Dendritic cell treated with granulocyte-macrophage colony-stimulating factor and Interleukin-4, amounts not matched to agents 40 ng/mL and 50 ng/mL, for 4 days (primary cell): ENCODE results near the gene UBL3.
A peak's percentile ranks its signal among the peaks of the same experiment; 100 is the strongest.

Experiments used
- H3K27ac Mint-ChIP-seq: one replicate; pipeline ENCODE4 v1.8.0; 2022; ENCODE audit warnings: mild to moderate bottlenecking, mixed read lengths
- H3K27me3 Mint-ChIP-seq: one replicate; pipeline ENCODE4 v1.8.0; 2022; ENCODE audit warnings: mild to moderate bottlenecking, mixed read lengths
- H3K36me3 Mint-ChIP-seq: one replicate; pipeline ENCODE4 v1.8.0; 2022; ENCODE audit warnings: low read depth, mixed read lengths
- H3K4me1 Mint-ChIP-seq: one replicate; pipeline ENCODE4 v1.8.0; 2022; ENCODE audit warnings: low read depth, mixed read lengths
- H3K4me3 Mint-ChIP-seq: one replicate; pipeline ENCODE4 v1.8.0; 2022; ENCODE audit warnings: mild to moderate bottlenecking, moderate library complexity, mixed read lengths
- H3K9me3 Mint-ChIP-seq: one replicate; pipeline ENCODE4 v1.8.0; 2022; ENCODE audit warnings: mixed read lengths
- intact Hi-C: fragments of 100-400 bp; cut with micrococcal nuclease; formaldehyde crosslinking; loops from one replicate; pipeline ENCODE4 v1.15.0; 2022

The UBL3 gene, protein sequence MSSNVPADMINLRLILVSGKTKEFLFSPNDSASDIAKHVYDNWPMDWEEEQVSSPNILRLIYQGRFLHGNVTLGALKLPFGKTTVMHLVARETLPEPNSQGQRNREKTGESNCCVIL

DNA sequence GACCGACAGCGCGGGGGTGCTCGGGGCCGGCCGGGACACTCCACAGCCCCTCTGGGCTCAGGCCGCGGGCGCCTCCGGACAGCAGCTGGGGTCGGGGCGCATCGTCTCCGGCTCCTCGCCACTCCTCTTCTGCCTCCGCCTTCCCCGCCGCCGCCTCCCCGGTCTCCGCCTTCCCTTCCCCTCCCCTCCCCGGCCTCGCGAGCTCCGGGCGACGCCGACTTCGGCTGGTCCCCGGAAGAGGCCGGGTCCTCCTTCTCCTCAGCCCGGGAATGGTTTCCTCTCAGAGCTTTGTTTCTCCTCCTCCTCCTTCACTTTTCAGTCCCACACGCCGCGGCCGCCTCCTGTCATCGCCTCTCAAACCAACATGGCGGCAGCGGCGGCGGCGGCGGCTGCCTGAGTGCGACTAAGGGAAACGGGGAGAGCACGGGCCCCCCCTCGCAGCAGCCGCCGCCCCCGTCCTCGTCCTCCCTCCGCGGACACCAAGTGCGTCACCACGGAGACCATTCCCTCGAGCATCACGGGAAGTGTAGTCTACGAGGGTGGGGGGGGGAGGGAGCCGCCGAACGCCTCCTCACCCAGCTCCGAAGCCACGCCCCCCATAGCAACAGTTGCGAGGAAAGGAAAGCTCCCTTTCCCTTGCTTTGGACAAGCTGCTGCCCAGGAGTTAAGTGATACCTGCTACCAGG, at the start of gene UBL3:
UBL3 (minus strand) TSS at position 405 of the 686 bp plus-strand sequence. CDS start 1,079 bp downstream, outside the sequence.
- H3K4me3 Mint-ChIP-seq = peak within 1 kb of the TSS; percentile 92
- no peaks in the 10 kb centered on the region for H3K27me3 Mint-ChIP-seq
- peak within 1 kb of the TSS; percentile 99 for H3K27ac Mint-ChIP-seq
- H3K4me1 Mint-ChIP-seq = peaks cover 41% of the 10 kb centered on the region
- intact Hi-C loops = loop anchor here (1.0 to 10.0 kb wide), 3 partner anchors 54 to 767 kb away; partner anchors contain the start of gene USPL1
- H3K36me3 Mint-ChIP-seq = peaks cover 31% of the 10 kb centered on the region
- H3K9me3 Mint-ChIP-seq = no peaks in the 10 kb centered on the region

DNA sequence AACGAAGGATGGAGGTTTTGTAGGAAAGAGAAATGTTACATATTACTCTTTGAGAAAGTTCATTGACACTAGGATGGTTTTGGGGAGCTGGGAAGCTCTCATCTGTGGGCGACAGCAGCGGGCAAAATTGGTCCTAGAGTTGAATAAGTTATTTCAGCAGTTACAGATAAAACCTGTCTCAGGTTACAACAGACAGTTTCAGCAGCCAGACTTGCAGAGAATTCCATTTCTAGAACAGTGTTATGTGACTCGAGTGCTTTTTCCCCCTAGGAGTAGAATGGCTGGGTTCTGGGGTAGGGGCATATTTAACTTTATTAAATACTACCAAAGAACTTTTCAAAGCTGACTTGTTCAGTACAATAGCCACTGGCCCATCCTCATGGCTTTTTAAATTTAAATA, 46.7 kb upstream of the UBL3 start:
- H3K27me3 Mint-ChIP-seq = peaks cover 4% of the 10 kb centered on the region
- no peaks in the 10 kb centered on the region for H3K4me1 Mint-ChIP-seq
- H3K9me3 Mint-ChIP-seq = peaks cover 7% of the 10 kb centered on the region
- H3K4me3 Mint-ChIP-seq = no peak overlapping the region
- intact Hi-C loops = no loop called here
- no peaks in the 10 kb centered on the region for H3K36me3 Mint-ChIP-seq
- H3K27ac Mint-ChIP-seq = no peak overlapping the region

DNA sequence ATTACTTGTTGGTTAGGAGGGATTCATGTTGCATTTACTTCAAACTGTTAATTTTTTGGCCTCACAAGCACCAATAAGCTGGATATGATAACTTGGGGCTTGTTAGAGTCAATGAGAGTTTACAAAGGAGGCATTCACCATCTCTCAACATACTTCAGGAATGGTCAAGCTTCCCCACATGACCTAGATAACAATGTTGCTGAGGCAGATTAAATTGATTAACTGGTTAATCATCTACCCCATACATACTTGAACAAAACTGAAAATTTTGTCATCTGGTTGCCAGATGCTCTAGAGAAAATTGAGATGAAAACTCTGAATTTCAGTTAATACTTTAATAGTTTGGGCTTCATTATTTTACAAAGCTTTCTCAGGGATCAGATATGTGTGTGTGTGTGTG, 43.0 kb upstream of the UBL3 start:
- no peaks in the 10 kb centered on the region for H3K36me3 Mint-ChIP-seq
- H3K27ac Mint-ChIP-seq = no peak overlapping the region
- H3K9me3 Mint-ChIP-seq = no peaks in the 10 kb centered on the region
- intact Hi-C loops = no loop called here
- H3K4me3 Mint-ChIP-seq = no peak overlapping the region
- H3K4me1 Mint-ChIP-seq = peaks cover 13% of the 10 kb centered on the region
- peaks cover 1% of the 10 kb centered on the region for H3K27me3 Mint-ChIP-seq

DNA sequence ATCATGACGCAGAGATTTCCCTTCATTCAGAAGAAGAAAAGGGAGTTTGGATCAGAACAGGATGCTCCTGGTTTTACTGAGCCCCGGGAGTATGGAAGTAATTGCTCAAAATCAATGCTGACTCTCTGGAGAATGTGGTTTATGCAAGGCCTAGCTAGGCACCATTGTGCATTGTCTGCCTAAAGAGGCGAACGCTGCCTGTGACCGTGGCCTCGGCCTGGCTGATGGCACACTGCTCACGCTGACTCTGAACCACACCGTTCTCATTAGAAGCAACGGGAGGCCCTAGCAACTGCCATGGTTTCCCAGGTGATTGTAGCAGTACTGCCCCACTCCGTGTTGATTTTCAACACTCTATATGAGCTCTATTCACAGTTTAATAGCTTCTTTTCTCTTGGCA, 41.7 kb upstream of the UBL3 start:
- intact Hi-C loops = no loop called here
- H3K27ac Mint-ChIP-seq = no peak overlapping the region
- H3K4me1 Mint-ChIP-seq = peaks cover 14% of the 10 kb centered on the region
- no peak overlapping the region for H3K4me3 Mint-ChIP-seq
- H3K36me3 Mint-ChIP-seq = no peaks in the 10 kb centered on the region
- H3K9me3 Mint-ChIP-seq = no peaks in the 10 kb centered on the region
- H3K27me3 Mint-ChIP-seq = peaks cover 2% of the 10 kb centered on the region

DNA sequence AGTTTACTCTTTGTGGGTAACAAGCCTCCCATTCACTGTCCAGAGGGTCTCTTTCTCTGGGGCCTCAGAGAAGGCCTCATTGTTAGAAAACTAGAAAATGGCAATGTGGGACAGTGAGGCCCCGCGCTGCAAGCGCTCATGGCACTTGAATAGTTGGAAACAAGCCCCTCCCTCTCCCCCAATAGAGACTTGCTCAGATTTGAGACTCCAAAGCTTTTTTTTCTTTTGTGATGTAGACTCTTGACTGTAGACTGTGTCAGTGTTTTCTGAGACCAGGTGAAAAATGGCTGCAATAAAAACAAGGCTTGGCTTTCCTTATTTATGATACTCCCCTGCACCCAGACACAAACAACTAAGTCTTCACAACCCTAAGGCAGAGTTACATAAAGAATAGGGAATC, 38.7 kb upstream of the UBL3 start:
- H3K4me1 Mint-ChIP-seq = peaks cover 14% of the 10 kb centered on the region
- H3K9me3 Mint-ChIP-seq = no peaks in the 10 kb centered on the region
- peaks cover 2% of the 10 kb centered on the region for H3K27me3 Mint-ChIP-seq
- intact Hi-C loops = no loop called here
- H3K27ac Mint-ChIP-seq = no peak overlapping the region
- no peak overlapping the region for H3K4me3 Mint-ChIP-seq
- no peaks in the 10 kb centered on the region for H3K36me3 Mint-ChIP-seq

DNA sequence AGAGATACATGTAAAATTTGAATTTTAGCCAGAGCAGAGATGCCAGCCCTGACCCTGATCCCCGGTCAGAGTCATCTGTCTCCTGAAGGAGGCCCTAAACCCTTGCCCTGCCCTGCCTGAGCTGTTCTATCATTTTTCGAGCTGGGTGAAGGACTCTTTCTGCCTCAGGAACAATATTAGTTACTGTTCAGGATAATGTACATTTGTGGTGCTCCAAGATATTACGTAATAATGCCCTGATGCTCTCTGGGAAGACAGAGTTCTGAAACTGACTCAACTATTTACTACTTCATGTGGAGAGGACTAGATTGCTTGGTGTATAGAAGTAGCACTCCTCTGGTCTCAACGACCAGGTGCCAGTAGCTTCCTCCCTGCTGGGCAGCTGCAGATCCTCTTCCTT, 37.9 kb upstream of the UBL3 start:
- H3K4me3 Mint-ChIP-seq = no peak overlapping the region
- H3K36me3 Mint-ChIP-seq = no peaks in the 10 kb centered on the region

DNA sequence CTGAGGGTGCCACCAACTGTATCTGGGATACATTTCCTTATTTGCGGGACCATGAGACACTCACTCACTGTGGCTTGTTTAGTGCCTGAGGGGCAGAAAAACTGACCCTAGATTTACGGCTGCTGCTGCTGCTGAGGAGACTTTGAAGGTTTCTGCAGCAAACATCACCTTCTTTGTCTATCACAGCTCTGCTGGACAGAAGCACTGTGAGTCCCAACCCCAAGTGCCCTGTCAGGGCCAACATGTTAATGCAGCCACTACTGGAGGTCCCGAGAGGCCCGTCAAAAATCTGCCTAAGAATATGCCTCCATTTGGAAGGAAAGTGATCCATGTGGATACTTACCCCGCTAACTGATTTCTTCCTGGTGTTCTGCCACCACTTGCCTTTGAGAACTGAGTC, 37.3 kb upstream of the UBL3 start:
- Mint-ChIP-seq H3K9me3 (no peaks in the 10 kb centered on the region), H3K4me1 (peaks cover 14% of the 10 kb centered on the region), H3K36me3 (no peaks in the 10 kb centered on the region), H3K4me3 (no peak overlapping the region), H3K27ac (no peak overlapping the region), H3K27me3 (peaks cover 2% of the 10 kb centered on the region)
- intact Hi-C loops = no loop called here

More for the DNA sequence above, 37.9 kb upstream of the UBL3 start:
- Mint-ChIP-seq H3K27ac (no peak overlapping the region), H3K9me3 (no peaks in the 10 kb centered on the region), H3K27me3 (peaks cover 2% of the 10 kb centered on the region), H3K4me1 (peaks cover 14% of the 10 kb centered on the region)
- intact Hi-C loops = no loop called here

DNA sequence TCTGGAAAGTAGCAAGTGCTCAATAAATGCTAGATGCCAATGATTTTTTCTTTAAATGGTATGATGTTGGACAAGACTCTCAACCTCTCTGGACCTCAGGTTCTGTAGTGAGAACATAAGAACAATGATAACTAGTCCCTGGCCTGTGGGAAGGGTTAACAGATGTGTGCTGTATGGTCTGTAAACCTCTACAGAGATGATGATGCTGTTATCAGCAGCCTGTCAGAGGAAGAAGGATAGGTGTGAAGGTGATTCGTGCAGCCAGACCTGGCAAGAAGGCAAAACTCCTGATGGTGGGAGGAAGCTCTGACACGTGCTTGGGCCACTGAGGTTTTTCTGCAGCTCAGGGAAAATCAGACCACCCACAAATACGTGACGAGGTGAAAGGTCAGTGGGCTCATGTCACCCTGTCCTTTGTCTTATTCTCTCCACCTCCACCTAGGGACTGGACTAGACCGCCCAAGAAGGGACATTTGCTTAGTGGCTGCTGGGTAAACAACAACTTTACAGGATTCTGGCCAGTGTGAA, 36.7 kb upstream of the UBL3 start:
- intact Hi-C loops = no loop called here
- Mint-ChIP-seq H3K9me3 (no peaks in the 10 kb centered on the region), H3K4me1 (peaks cover 14% of the 10 kb centered on the region), H3K27me3 (peaks cover 2% of the 10 kb centered on the region), H3K4me3 (no peak overlapping the region), H3K27ac (no peak overlapping the region), H3K36me3 (no peaks in the 10 kb centered on the region)

DNA sequence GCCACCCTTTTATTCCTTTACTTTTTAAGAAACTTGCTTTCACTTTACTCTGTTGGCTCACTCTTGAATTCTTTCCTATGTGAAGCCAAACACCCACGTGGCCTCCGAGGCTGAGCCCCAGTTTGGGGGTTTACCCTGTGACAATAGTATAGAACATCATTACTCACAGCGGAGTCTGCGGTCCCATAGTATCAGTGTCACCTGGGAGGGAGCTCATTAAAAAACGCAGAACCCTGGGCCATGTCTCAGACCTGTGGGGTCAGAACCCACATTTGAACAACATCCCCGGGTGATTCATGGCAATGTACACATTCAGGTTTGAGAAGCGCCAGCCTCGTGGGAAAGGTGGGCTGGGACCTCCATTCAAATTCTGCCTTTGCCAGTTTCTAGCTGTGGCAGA, 36.0 kb upstream of the UBL3 start:
- H3K4me3 Mint-ChIP-seq = no peak overlapping the region
- H3K36me3 Mint-ChIP-seq = no peaks in the 10 kb centered on the region
- intact Hi-C loops = no loop called here
- peaks cover 14% of the 10 kb centered on the region for H3K4me1 Mint-ChIP-seq
- H3K27me3 Mint-ChIP-seq = peaks cover 2% of the 10 kb centered on the region
- H3K27ac Mint-ChIP-seq = no peak overlapping the region
- no peaks in the 10 kb centered on the region for H3K9me3 Mint-ChIP-seq

DNA sequence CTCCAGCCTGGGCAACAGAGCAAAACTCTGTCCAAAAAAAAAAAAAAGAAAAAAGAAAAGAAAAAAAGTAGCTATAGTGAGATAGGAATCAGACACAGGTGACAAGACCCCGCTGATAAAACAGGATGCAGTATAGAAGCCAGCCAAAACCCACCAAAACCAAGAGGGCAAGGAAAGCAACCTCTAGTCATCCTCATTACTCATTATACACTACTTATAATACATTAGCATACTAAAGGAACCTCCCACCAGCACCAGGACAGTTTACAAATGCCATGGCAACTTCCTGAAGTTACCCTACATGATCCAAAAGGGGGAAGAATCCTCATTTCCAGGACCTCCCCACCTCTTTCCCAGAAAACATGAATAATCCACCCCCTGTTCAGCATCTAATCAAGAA, 35.6 kb upstream of the UBL3 start:
- H3K27ac Mint-ChIP-seq = no peak overlapping the region
- peaks cover 2% of the 10 kb centered on the region for H3K27me3 Mint-ChIP-seq
- H3K4me3 Mint-ChIP-seq = no peak overlapping the region
- no peaks in the 10 kb centered on the region for H3K36me3 Mint-ChIP-seq
- intact Hi-C loops = no loop called here
- H3K9me3 Mint-ChIP-seq = no peaks in the 10 kb centered on the region
- peaks cover 14% of the 10 kb centered on the region for H3K4me1 Mint-ChIP-seq

DNA sequence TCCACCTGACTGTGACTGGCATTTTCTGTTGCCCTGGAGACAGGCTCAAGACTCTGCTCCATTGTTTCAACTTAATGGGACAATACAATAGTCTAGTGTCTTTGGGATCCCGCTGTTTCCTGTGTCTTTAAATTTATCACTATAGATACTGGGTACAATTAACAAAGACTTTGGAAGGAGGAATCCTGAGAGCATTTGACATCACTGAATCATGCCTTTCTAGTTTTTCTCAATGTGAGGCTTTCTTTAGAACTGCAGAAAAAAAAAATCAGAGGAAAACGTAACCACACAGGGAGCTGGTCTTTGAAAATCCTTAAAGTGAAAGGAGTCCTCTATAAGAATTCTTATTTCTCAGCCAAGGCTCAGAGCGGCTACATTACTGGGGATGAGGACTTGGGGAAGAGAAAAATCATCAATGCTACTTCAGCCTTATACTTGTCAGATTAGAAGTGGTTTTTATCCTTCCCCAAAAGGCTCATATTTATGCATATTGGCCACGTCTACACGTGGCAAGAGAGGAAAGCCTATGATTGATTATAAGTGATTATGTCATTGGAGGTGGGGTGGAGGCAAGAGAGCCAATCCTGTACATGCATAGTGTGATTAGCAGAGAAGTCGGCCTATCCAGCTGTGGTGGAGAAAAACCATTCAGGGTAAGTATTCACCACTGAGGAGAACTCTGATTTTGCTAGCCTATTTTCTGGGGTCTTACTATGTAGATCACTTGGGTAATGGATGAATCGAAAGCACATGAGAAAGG, 34.4 kb upstream of the UBL3 start:
- Mint-ChIP-seq H3K27me3 (peaks cover 8% of the 10 kb centered on the region), H3K4me3 (no peak overlapping the region), H3K9me3 (no peaks in the 10 kb centered on the region), H3K36me3 (no peaks in the 10 kb centered on the region), H3K27ac (no peak overlapping the region), H3K4me1 (peaks cover 7% of the 10 kb centered on the region)
- intact Hi-C loops = no loop called here

DNA sequence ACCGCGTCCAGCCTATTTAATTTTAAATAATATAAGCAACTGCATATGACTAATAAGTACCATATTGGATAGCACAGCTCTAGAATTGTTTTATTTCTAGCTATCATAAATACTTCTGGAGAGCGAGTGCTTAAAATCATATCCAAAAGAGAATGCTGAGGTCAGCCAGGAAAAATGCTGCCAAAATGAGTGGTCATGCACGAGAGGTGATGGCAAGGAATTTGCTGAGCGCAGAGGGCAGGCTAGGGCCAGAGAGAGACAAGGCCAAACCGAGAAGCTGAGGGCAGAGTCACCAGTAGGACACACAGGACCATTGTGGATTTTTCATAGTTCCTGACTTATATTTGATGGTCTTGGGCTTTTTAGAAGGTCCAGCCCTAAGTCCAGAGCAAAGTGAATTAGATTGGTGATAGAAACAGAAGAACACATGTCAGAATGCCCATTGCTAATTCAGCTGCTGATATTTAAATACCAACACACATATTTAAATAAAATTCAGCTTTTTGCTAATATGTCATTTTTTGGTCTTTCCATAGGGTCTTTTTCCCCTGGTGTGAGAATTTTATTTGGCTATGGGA, 33.6 kb upstream of the UBL3 start:
- no peaks in the 10 kb centered on the region for H3K9me3 Mint-ChIP-seq
- H3K27ac Mint-ChIP-seq = no peak overlapping the region
- intact Hi-C loops = no loop called here
- peaks cover 9% of the 10 kb centered on the region for H3K27me3 Mint-ChIP-seq
- H3K4me1 Mint-ChIP-seq = peaks cover 5% of the 10 kb centered on the region
- no peaks in the 10 kb centered on the region for H3K36me3 Mint-ChIP-seq
- H3K4me3 Mint-ChIP-seq = no peak overlapping the region

DNA sequence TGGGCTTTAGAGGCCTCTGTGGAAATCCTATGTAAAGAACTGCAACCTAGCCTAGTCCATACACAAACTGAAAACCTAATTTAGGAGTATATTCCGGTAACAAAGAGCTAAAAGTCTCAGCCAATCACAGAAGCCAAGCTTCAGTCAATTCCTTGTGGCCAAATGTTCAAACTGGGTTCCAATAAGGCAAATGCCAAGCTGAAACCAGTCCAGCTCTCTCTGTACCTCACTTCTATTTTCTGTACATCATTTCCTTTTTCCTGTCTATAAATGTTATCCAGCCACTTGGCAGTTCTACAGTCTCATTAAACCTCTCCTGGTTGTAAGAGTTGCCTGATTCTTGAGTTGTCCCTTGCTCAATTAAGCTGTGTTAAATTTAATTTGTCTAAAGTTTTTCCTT, 31.7 kb upstream of the UBL3 start:
- no peak overlapping the region for H3K27ac Mint-ChIP-seq
- peaks cover 13% of the 10 kb centered on the region for H3K27me3 Mint-ChIP-seq
- no peak overlapping the region for H3K4me3 Mint-ChIP-seq
- intact Hi-C loops = no loop called here
- H3K36me3 Mint-ChIP-seq = no peaks in the 10 kb centered on the region
- H3K9me3 Mint-ChIP-seq = no peaks in the 10 kb centered on the region
- H3K4me1 Mint-ChIP-seq = no peaks in the 10 kb centered on the region

DNA sequence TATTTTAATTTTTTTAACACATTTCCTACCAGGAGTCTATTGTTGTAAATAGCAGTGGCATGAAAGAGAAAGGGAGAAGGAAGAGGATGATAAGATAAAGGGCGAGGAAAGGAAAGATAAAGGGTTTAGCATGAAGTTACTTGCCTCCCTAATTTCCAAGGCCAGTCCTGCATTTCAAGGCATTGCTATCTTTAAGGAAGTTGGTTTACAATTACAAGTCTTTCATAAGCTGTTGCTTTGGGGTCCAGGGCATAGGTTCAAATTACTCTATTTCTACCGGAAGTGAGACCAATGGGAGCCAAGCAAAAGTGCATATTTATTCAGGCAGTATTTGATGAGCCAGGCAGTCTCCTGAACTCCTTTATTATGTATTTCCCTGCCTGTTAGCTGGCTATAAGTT, 27.7 kb upstream of the UBL3 start:
- H3K27ac Mint-ChIP-seq = no peak overlapping the region
- H3K4me1 Mint-ChIP-seq = peaks cover 5% of the 10 kb centered on the region
- H3K36me3 Mint-ChIP-seq = no peaks in the 10 kb centered on the region
- no peak overlapping the region for H3K4me3 Mint-ChIP-seq
- H3K27me3 Mint-ChIP-seq = peaks cover 20% of the 10 kb centered on the region
- no peaks in the 10 kb centered on the region for H3K9me3 Mint-ChIP-seq
- intact Hi-C loops = no loop called here
